Loucy (cell line): ENCODE measurements around the gene HRH2.

Experiments
- CTCF ChIP-seq: fragments of 200-600 bp; sonication (generic); conservative IDR thresholded peaks from 2 replicates; pipeline ENCODE4 v1.5.1; 2014; ENCODE audit warnings: mild to moderate bottlenecking, antibody characterized with exemption, low read length
- EZH2phosphoT487 ChIP-seq: fragments of 200-600 bp; IDR thresholded peaks from 2 replicates; pipeline ENCODE4 v1.6.1; 2018; ENCODE audit warnings: antibody characterized with exemption, mild to moderate bottlenecking, moderate library complexity, borderline replicate concordance

GRCh38 chr5:175686826-175687225 is 29.0 kb downstream of the HRH2 start:
- TF ChIP-seq CTCF (no peak), EZH2phosphoT487 (no peak)
